CD4-positive, CD25-positive, alpha-beta regulatory T cell (primary cell): ENCODE data around the gene IQGAP1. TPM values are rescaled to one million over a fixed set of nuclear protein-coding genes. Genes with fewer than 3 reads are reported as not detected.
"Not testable (repeated sequence)": the region's sequence is repeated elsewhere in the genome, so short reads cannot be mapped to it uniquely, and the experiment has no call there.

ENCODE experiments used
- ATAC-seq, 2 donors: fragments of 150-1000 bp; cut with Tn5 transposase; one replicate each; pipeline ENCODE4 v1.10.0; 2021; ENCODE audit warnings: low read depth in 2 of 2, moderate number of reproducible peaks in 2 of 2, moderate library complexity in 1 of 2
- DNase-seq, 3 donors: peaks; one replicate each; pipeline versions ENCODE4 v3.0.0 to v3.0.0-alpha.2; 2012 to 2022; ENCODE audit warnings: mixed read lengths in 1 of 3
- H3K27ac ChIP-seq: one replicate; pipeline ENCODE4 v1.7.0; 2013; ENCODE audit warnings: mild to moderate bottlenecking, low read length; ENCODE audit not compliant: insufficient read depth, poor library complexity, severe bottlenecking
- H3K27me3 ChIP-seq: one replicate; pipeline ENCODE4 v1.7.0; 2013; ENCODE audit warnings: low read length; ENCODE audit not compliant: control insufficient read depth, insufficient read depth
- H3K36me3 ChIP-seq: one replicate; pipeline ENCODE4 v1.7.0; 2013; ENCODE audit warnings: mild to moderate bottlenecking, low read length, moderate library complexity; ENCODE audit not compliant: control insufficient read depth, insufficient read depth
- H3K4me1 ChIP-seq: 2 replicates; pipeline ENCODE4 v1.7.0; 2013; ENCODE audit warnings: mild to moderate bottlenecking, low read length; ENCODE audit not compliant: insufficient read depth, control insufficient read depth, poor library complexity, severe bottlenecking
- H3K4me3 ChIP-seq: one replicate; pipeline ENCODE4 v1.7.0; 2013; ENCODE audit warnings: low read depth, mild to moderate bottlenecking, low read length, moderate library complexity
- H3K9me3 ChIP-seq, 2 experiments: 1 replicate in 1 of 2; 2 replicates in 1 of 2; pipeline ENCODE4 v1.7.0; 2013; ENCODE audit warnings: low read length in 2 of 2, mild to moderate bottlenecking in 1 of 2, moderate library complexity in 1 of 2; ENCODE audit not compliant: control insufficient read depth in 2 of 2
- H3K27ac Mint-ChIP-seq, 3 donors: one replicate each; pipeline ENCODE4 v1.8.0; 2020 to 2022; ENCODE audit warnings: mild to moderate bottlenecking in 3 of 3, mixed read lengths in 3 of 3, moderate library complexity in 2 of 3
- H3K27me3 Mint-ChIP-seq: one replicate; pipeline ENCODE4 v1.8.0; 2022; ENCODE audit warnings: mild to moderate bottlenecking, mixed read lengths
- H3K36me3 Mint-ChIP-seq: one replicate; pipeline ENCODE4 v1.8.0; 2020; ENCODE audit warnings: mixed read lengths
- H3K4me1 Mint-ChIP-seq, 4 donors: one replicate each; pipeline ENCODE4 v1.8.0; 2020 to 2022; ENCODE audit warnings: mixed read lengths in 4 of 4, mild to moderate bottlenecking in 1 of 4
- H3K4me3 Mint-ChIP-seq, 4 donors: one replicate each; pipeline ENCODE4 v1.8.0; 2020 to 2022; ENCODE audit warnings: mild to moderate bottlenecking in 4 of 4, mixed read lengths in 4 of 4, moderate library complexity in 3 of 4
- H3K9me3 Mint-ChIP-seq, 7 donors: one replicate each; pipeline ENCODE4 v1.8.0; 2020 to 2022; ENCODE audit warnings: mixed read lengths in 7 of 7, mild to moderate bottlenecking in 3 of 7, moderate library complexity in 2 of 7
- polyA plus RNA-seq, 4 donors: library from polyadenylated mRNA; unstranded; fragments of 300-500 nt; fragmentation: Illumina TruSeq; gene quantifications; one replicate each; pipeline ENCODE4 v1.2.3, GENCODE V29; 2021
- total RNA-seq: library from RNA; stranded (reverse); gene quantifications from one replicate; pipeline ENCODE4 v1.2.3, GENCODE V29; 2022

Gene IQGAP1
- total and polyA plus RNA-seq, 5 donors from 2014 or later, result 98.2 to 198 (median 144) TPM

DNA sequence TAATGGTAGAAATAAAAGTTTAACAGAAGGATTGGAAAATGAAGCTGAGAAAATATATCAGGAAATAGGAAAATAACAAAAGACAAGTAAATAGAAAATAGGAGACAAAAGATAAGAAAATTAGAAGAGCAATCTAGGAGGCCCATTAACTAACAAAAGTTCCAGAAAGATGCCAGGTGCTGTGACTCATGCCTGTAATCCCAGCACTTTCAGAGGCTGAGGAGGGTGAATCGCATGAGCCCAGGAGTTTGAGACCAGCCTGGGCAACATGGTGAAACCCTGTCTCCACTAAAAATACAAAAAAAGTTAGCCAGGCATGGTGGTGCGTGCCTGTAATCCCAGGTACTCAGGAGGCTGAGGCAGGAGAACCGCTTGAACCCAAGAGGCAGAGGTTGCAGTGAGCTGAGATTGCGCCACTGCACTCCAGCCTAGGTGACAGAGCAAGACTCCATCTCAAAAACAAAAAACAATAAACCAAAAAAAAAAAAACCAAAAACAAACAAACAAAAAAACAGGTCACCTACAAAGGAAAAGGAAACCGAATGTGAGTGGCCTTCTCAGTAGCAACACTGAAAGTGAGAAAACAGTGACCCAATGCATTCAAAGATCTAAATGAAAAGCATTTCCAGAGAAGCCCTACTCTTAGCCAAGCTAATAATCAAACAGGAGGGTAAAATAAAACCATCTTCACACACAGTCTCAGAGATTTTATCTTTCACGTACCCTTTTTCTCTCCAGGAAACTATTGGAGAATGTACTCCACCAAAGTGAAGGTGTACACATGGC is 136.2 kb downstream of the IQGAP1 start:
- not testable (repeated sequence) for H3K4me1 ChIP-seq, H3K27ac ChIP-seq, H3K27me3 ChIP-seq, H3K36me3 ChIP-seq, H3K27me3 Mint-ChIP-seq, H3K9me3 Mint-ChIP-seq, H3K27ac Mint-ChIP-seq, H3K36me3 Mint-ChIP-seq, H3K9me3 ChIP-seq, H3K4me3 ChIP-seq, ATAC-seq, DNase-seq
- H3K4me3 Mint-ChIP-seq, result peak overlapping the region in 2 of 4 donors; percentile 43 to 67
- peaks cover 0 to 12% (median 4%) of the 10 kb centered on the region in 4 donors for H3K4me1 Mint-ChIP-seq

DNA sequence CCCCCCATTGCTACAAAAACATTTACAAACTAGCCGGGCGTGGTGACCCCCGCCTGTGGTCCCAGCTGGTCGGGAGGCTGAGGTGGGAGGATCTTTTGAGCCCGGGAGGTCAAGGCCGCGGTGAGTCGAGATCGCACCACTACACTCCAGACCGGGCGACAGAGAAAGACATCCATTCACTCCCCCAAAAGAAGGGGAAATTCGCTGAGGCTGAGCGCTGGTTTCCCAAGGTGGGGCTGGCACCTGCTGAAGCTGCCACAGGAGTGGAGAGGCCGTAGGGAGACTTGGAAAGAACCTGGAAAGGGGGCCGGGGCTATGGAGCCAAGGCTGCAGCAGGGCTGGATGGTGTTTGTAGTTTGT is 140.9 kb downstream of the IQGAP1 start:
- Mint-ChIP-seq H3K4me1 (peaks cover 22 to 40% (median 30%) of the 10 kb centered on the region in 4 donors), H3K36me3 (peaks cover 7% of the 10 kb centered on the region), H3K27me3 (no peaks in the 10 kb centered on the region), H3K9me3 (peaks cover 0 to 2% (median 0%) of the 10 kb centered on the region in 7 donors), H3K4me3 (peak overlapping the region; percentile 76 to 93 (median 89)), H3K27ac (peak overlapping the region; percentile 73 to 88 (median 88))
- ATAC-seq, result no peak
- DNase-seq, result no peak
- Histone ChIP-seq H3K36me3 (no peaks in the 10 kb centered on the region), H3K9me3 (no peaks in the 10 kb centered on the region), H3K4me1 (peaks cover 32% of the 10 kb centered on the region), H3K27ac (peak overlapping the region; percentile 70), H3K4me3 (no peak overlapping the region), H3K27me3 (no peaks in the 10 kb centered on the region)

DNA sequence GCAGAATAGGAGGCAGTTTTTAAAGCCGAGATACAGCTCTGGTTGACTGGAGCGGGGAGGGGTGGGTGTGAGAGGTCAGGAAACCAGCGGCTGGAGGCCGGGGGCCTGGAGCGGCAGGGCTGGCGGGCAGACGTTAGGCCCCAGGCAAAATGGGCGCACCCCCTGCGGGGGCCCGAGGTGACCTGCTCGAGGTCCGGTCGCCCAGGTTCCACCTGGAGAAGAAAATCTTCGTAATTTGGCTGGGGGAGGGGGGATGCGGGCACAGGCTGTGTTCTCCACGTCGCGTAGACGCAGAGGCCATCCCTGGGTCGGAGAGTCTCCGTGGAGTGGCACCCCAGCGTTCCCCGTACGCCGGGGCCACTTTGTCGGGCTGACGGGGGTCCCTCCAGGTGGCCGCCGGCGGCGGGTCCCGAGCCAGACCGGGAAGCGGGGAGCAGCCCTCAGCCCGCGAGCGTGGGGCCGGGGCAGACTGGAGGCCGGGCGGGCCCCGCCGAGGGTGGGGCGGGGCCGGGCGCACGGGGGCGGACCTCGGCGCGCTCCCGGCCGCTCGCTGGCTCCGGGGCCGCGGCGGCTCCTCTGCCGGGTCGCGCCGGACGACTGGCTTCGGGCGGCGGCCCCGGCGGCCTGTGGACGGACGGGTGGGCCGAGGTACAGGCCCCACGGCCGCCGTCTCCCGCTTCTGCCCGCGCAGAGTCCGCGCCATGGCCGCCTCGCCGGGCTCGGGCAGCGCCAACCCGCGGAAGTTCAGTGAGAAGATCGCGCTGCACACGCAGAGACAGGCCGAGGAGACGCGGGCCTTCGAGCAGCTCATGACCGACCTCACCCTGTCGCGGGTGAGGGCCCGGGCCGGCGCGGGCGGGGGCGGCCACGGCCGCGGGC is 141.6 kb downstream of the IQGAP1 start, which contains the start of gene CRTC3:
Gene CRTC3, plus strand, starts transcription at position 553 of the 879 bp plus-strand sequence. Its CDS starts 149 bp downstream, at position 702.
- H3K4me3 Mint-ChIP-seq, result peak within 1 kb of the TSS; percentile 90 to 97 (median 96)
- peak within 1 kb of the TSS; percentile 89 to 98 (median 95) for H3K27ac Mint-ChIP-seq
- peak within 1 kb of the TSS; percentile 70 for H3K27ac ChIP-seq
- H3K36me3 Mint-ChIP-seq, result peaks cover 9% of the 10 kb centered on the region
- no peaks in the 10 kb centered on the region for H3K36me3 ChIP-seq
- peak; percentile 77 to 80 for ATAC-seq
- peak within 1 kb of the TSS; percentile 88 for H3K4me3 ChIP-seq
- H3K27me3 ChIP-seq, result no peaks in the 10 kb centered on the region
- H3K4me1 Mint-ChIP-seq, result peaks cover 27 to 46% (median 36%) of the 10 kb centered on the region in 4 donors
- no peaks in the 10 kb centered on the region for H3K27me3 Mint-ChIP-seq
- H3K9me3 Mint-ChIP-seq, result peaks cover 0 to 2% (median 0%) of the 10 kb centered on the region in 7 donors
- no peaks in the 10 kb centered on the region for H3K9me3 ChIP-seq
- peak; percentile 42 to 67 (median 67) for DNase-seq
- H3K4me1 ChIP-seq, result peaks cover 34% of the 10 kb centered on the region

DNA sequence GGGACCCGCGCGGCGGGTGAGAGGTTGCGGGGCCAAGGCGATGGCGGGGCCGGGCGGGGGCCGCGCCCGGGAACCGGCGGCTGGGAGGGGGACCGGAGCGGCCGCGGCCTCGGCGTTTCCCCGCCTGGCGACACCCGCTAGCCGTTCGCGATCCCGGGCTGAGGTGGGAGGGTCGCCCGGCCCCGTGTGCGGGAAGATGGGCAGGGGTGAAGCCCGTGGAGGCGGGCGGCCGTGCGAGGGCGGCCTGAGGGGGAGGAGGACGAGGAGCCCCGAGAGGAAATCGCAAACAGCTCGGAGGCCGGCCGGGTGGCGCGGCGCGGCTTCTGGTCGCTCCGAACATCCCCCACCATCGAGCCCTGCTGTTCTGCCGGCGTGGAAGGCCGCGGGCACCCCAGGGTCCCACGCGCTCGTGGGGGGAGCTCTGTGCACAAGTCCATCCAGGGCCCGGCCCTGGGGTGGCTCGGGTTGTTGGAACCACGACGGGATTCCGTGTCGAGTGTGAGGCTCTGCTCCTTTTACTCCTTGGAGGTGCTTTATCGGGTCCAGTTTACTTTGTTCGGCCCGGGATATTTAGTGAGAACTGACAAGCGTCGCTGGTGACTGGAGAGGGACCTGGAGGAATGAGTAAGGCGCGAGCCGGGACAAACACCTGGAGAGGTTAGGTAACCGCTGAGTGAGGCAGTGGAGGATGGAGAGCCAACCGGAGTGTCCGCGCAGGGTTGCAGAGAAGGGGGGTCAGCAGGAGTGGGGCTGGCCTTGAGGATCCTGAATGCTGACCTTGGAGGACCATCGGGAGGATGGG is 142.4 kb downstream of the IQGAP1 start:
- DNase-seq (peak; percentile 18 to 68 (median 62)), ATAC-seq (peak; percentile 47 to 48)
- Mint-ChIP-seq H3K4me3 (peak overlapping the region; percentile 90 to 97 (median 96)), H3K27ac (peak overlapping the region; percentile 89 to 98 (median 95)), H3K4me1 (peaks cover 33 to 55% (median 38%) of the 10 kb centered on the region in 4 donors), H3K36me3 (peaks cover 12% of the 10 kb centered on the region), H3K27me3 (no peaks in the 10 kb centered on the region), H3K9me3 (peaks cover 0 to 2% (median 0%) of the 10 kb centered on the region in 7 donors)
- H3K27me3 ChIP-seq, result no peaks in the 10 kb centered on the region
- H3K4me3 ChIP-seq, result peak overlapping the region; percentile 88
- H3K9me3 ChIP-seq, result no peaks in the 10 kb centered on the region
- H3K4me1 ChIP-seq, result peaks cover 39% of the 10 kb centered on the region
- peak overlapping the region; percentile 70 for H3K27ac ChIP-seq
- H3K36me3 ChIP-seq, result no peaks in the 10 kb centered on the region

DNA sequence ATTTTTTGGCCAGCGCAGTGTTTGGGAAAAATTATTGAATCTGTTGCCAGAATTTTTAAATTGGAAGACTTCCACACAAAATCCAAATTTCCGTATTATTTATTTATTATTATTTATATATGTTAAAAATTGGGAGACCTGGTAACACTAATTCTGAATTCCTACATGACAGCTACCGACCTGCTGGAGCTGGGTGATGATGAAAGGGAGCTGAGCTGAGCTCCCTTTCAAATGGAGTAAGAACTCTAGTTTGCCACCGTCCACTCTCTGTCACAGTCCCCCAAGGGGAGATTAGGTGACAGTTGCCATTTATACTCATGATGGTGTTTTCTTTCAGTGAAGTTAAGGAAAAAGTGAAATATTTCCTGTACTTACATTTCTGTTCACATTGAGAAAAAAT is 143.1 kb downstream of the IQGAP1 start:
- Histone ChIP-seq H3K9me3 (no peaks in the 10 kb centered on the region), H3K4me3 (peak overlapping the region; percentile 88), H3K4me1 (peaks cover 43% of the 10 kb centered on the region), H3K27me3 (no peaks in the 10 kb centered on the region), H3K27ac (no peak overlapping the region), H3K36me3 (no peaks in the 10 kb centered on the region)
- Mint-ChIP-seq H3K9me3 (peaks cover 0 to 2% (median 0%) of the 10 kb centered on the region in 7 donors), H3K36me3 (peaks cover 12% of the 10 kb centered on the region), H3K27me3 (no peaks in the 10 kb centered on the region), H3K4me1 (peaks cover 38 to 62% (median 42%) of the 10 kb centered on the region in 4 donors), H3K27ac (peak overlapping the region; percentile 89 to 95 (median 90)), H3K4me3 (peak overlapping the region; percentile 90 to 97 (median 96))
- DNase-seq, result no peak
- no peak for ATAC-seq

DNA sequence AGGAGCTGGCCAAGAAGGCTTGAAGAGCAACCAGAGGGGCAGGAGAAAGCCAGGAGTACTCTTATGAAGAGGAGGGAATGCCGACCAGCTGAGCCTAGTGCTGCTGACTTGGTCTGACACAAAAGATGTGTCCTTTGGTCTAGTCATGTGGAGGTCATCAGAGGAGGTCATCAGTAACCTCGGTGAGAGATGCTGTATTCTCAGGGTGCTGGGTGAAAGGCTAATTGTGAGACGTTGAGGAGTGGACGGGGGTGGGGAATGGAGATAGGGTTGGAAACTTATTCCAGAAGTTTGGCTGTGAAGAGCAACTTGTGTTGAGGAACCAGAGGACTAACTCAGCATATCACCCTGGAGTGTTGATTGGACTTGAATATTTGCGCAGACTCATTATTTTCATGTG is 147.2 kb downstream of the IQGAP1 start:
- Histone ChIP-seq H3K4me3 (no peak overlapping the region), H3K9me3 (no peaks in the 10 kb centered on the region), H3K27ac (no peak overlapping the region), H3K36me3 (no peaks in the 10 kb centered on the region), H3K4me1 (peaks cover 57% of the 10 kb centered on the region), H3K27me3 (no peaks in the 10 kb centered on the region)
- DNase-seq, result no peak
- H3K27ac Mint-ChIP-seq, result peak overlapping the region; percentile 34 to 96 (median 87)
- H3K4me1 Mint-ChIP-seq, result peaks cover 44 to 93% (median 78%) of the 10 kb centered on the region in 4 donors
- peaks cover 0 to 2% (median 0%) of the 10 kb centered on the region in 7 donors for H3K9me3 Mint-ChIP-seq
- no peak for ATAC-seq
- H3K36me3 Mint-ChIP-seq, result peaks cover 26% of the 10 kb centered on the region
- peak overlapping the region; percentile 36 to 77 (median 66) for H3K4me3 Mint-ChIP-seq
- no peaks in the 10 kb centered on the region for H3K27me3 Mint-ChIP-seq

DNA sequence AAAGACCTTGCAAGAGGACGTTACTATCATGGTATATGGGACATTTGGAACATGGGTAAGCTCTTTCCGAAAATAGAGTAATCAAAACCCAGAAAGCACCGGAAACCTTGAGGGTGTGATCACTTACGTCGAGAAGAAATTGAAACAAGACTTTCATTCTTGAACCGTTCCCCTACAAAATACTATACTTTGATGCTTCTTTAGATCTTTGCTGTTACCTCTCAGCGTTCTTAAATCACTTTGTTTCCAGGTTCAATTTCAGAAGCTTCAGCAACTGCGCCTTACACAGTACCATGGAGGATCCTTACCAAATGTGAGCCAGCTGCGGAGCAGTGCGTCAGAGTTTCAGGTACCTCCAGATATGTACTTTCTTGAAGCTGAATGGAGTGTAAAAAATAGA is 151.7 kb downstream of the IQGAP1 start:
- Mint-ChIP-seq H3K9me3 (no peaks in the 10 kb centered on the region), H3K27me3 (no peaks in the 10 kb centered on the region), H3K27ac (peak overlapping the region; percentile 96 to 98 (median 97)), H3K4me1 (peaks cover 17 to 89% (median 70%) of the 10 kb centered on the region in 4 donors), H3K36me3 (peaks cover 30% of the 10 kb centered on the region), H3K4me3 (peak overlapping the region; percentile 84 to 92 (median 89))
- ATAC-seq (peak; percentile 75 to 89), DNase-seq (peak; percentile 5 to 86 (median 63))
- Histone ChIP-seq H3K27ac (peak overlapping the region; percentile 79), H3K4me3 (peak overlapping the region; percentile 85), H3K4me1 (peaks cover 47% of the 10 kb centered on the region), H3K36me3 (peaks cover 8% of the 10 kb centered on the region), H3K9me3 (no peaks in the 10 kb centered on the region), H3K27me3 (no peaks in the 10 kb centered on the region)
